Glomerular visceral epithelial cell (primary cell): ENCODE measurements around the gene MEIS3.
A peak's percentile ranks its signal among the peaks of the same experiment; 100 is the strongest.

ENCODE experiments used
- DNase-seq: peaks from one replicate; pipeline ENCODE4 v3.0.0-alpha.2; 2016; ENCODE audit errors: extremely low spot score

The MEIS3 gene

GRCh38 chr19:47419030-47419783 is at the start of gene MEIS3:
Gene MEIS3 (minus strand): TSS chr19:47419527. CDS start chr19:47419081, 446 bp downstream.
- no peak for DNase-seq

- no peak for DNase-seq
Observed at GRCh38 chr19:47467914-47468313, 48.6 kb upstream of the MEIS3 start.

GRCh38 chr19:47465957-47466356 is 46.6 kb upstream of the MEIS3 start:
- no peak for DNase-seq

GRCh38 chr19:47464675-47465419 is 45.5 kb upstream of the MEIS3 start:
- DNase-seq = no peak

- DNase-seq = no peak
Observed at GRCh38 chr19:47461876-47462275, 42.5 kb upstream of the MEIS3 start.

- no peak for DNase-seq
Observed at GRCh38 chr19:47459477-47459876, 40.1 kb upstream of the MEIS3 start.

GRCh38 chr19:47458672-47459071 is 39.3 kb upstream of the MEIS3 start:
- no peak for DNase-seq

- DNase-seq = no peak
Observed at GRCh38 chr19:47456721-47457474, 37.6 kb upstream of the MEIS3 start.

- no peak for DNase-seq
Observed at GRCh38 chr19:47450478-47450877, 31.2 kb upstream of the MEIS3 start.

- DNase-seq = no peak
Observed at GRCh38 chr19:47448360-47448727, 29.0 kb upstream of the MEIS3 start.

GRCh38 chr19:47447470-47448359 is 28.4 kb upstream of the MEIS3 start:
- DNase-seq = peak; percentile 24

- no peak for DNase-seq
Observed at GRCh38 chr19:47446534-47447469, 27.5 kb upstream of the MEIS3 start.

GRCh38 chr19:47445937-47446402 is 26.6 kb upstream of the MEIS3 start:
- DNase-seq = peak; percentile 19

GRCh38 chr19:47445527-47445926 is 26.2 kb upstream of the MEIS3 start:
- DNase-seq = no peak

- no peak for DNase-seq
Observed at GRCh38 chr19:47444388-47444821, 25.1 kb upstream of the MEIS3 start.

GRCh38 chr19:47443331-47443730 is 24.0 kb upstream of the MEIS3 start:
- no peak for DNase-seq

- DNase-seq = no peak
Observed at GRCh38 chr19:47438793-47439220, 19.5 kb upstream of the MEIS3 start.

- DNase-seq = no peak
Observed at GRCh38 chr19:47437500-47437899, 18.2 kb upstream of the MEIS3 start.

- peak; percentile 68 for DNase-seq
Observed at GRCh38 chr19:47436712-47437401, 17.5 kb upstream of the MEIS3 start.
